Calu3 (cell line): ENCODE measurements around the gene HHATL. TPM values are rescaled to one million over a fixed set of nuclear protein-coding genes. Genes with fewer than 3 reads are reported as not detected.

Experiments used
- BruUV-seq: library from RNA; stranded (reverse); fragments of 400-500 nt; replicated peaks from 2 replicates; lab custom pipeline; 2021; lab: Mats Ljungman, UMichigan
- CTCF ChIA-PET: fragments of 300-600 bp; sonication (Branson Sonifier 250); formaldehyde crosslinking; loops from one replicate; lab custom pipeline; 2022; ENCODE audit warnings: antibody characterized with exemption; lab: Charles Lee
- DNase-seq: peaks from one replicate; pipeline ENCODE4 v3.0.0; 2022
- H3K27ac Mint-ChIP-seq: one replicate; pipeline ENCODE4 v1.8.0; 2022; ENCODE audit warnings: mixed read lengths; ENCODE audit not compliant: unreplicated experiment
- H3K27me3 Mint-ChIP-seq: one replicate; pipeline ENCODE4 v1.8.0; 2022; ENCODE audit warnings: mixed read lengths; ENCODE audit not compliant: unreplicated experiment
- H3K36me3 Mint-ChIP-seq: one replicate; pipeline ENCODE4 v1.8.0; 2022; ENCODE audit warnings: mild to moderate bottlenecking, moderate library complexity, mixed read lengths; ENCODE audit not compliant: insufficient read depth, unreplicated experiment
- H3K4me1 Mint-ChIP-seq: one replicate; pipeline ENCODE4 v1.8.0; 2022; ENCODE audit warnings: mild to moderate bottlenecking, low read depth, mixed read lengths; ENCODE audit not compliant: unreplicated experiment
- H3K4me3 Mint-ChIP-seq: one replicate; pipeline ENCODE4 v1.8.0; 2022; ENCODE audit warnings: mild to moderate bottlenecking, low read depth, moderate library complexity, mixed read lengths; ENCODE audit not compliant: unreplicated experiment
- H3K9me3 Mint-ChIP-seq: one replicate; pipeline ENCODE4 v1.8.0; 2022; ENCODE audit warnings: low read depth, mixed read lengths; ENCODE audit not compliant: unreplicated experiment
- intact Hi-C: fragments of 100-400 bp; cut with micrococcal nuclease; formaldehyde crosslinking; loops from one replicate; pipeline ENCODE4 v1.10.0; 2022; ENCODE audit not compliant: unreplicated experiment
- total RNA-seq: library from RNA; stranded (reverse); gene quantifications from 2 replicates; pipeline ENCODE4 v1.2.3, GENCODE V29; 2022
- TF ChIP-seq, protein P1 (sequence below): fragments of 200-600 bp; IDR thresholded peaks from one replicate; pipeline ENCODE4 v1.8.0; 2022; ENCODE audit warnings: antibody characterized with exemption; ENCODE audit not compliant: unreplicated experiment

The HHATL gene
- total RNA-seq, 1 experiment from 2014 or later, result not detected

DNA sequence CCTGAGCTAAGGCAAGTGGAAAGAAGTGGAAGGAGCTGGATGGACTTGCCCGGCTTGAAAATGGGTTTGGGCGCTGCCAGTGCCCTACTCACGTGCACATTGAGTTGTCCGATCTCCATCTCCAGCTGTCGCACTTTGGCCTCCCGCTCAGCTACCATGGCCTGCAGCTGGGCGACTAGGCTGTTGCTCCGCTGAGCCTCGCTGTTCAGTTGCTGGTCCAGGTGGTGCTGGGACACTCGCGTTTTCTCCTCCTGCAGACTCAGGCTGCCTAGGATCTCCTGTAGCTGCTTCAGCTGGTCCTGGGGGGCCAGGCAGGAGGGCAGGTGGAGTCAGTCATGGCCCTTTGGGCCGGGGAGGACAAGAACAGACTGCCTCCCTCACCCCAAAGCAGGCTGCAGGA is 33.0 kb upstream of the HHATL start:
- H3K36me3 Mint-ChIP-seq, result no peaks in the 10 kb centered on the region
- CTCF ChIA-PET, result interaction anchor here (0.6 kb wide), 1 partner anchor 11 kb away, joined by 3 read pairs; no protein-coding TSS in a partner anchor
- DNase-seq, result no peak
- TF ChIP-seq, protein P1, sequence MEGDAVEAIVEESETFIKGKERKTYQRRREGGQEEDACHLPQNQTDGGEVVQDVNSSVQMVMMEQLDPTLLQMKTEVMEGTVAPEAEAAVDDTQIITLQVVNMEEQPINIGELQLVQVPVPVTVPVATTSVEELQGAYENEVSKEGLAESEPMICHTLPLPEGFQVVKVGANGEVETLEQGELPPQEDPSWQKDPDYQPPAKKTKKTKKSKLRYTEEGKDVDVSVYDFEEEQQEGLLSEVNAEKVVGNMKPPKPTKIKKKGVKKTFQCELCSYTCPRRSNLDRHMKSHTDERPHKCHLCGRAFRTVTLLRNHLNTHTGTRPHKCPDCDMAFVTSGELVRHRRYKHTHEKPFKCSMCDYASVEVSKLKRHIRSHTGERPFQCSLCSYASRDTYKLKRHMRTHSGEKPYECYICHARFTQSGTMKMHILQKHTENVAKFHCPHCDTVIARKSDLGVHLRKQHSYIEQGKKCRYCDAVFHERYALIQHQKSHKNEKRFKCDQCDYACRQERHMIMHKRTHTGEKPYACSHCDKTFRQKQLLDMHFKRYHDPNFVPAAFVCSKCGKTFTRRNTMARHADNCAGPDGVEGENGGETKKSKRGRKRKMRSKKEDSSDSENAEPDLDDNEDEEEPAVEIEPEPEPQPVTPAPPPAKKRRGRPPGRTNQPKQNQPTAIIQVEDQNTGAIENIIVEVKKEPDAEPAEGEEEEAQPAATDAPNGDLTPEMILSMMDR, result no peak
- intact Hi-C loops, result no loop called here
- H3K27me3 Mint-ChIP-seq, result no peaks in the 10 kb centered on the region
- no peaks in the 10 kb centered on the region for H3K9me3 Mint-ChIP-seq
- H3K4me3 Mint-ChIP-seq, result no peak overlapping the region
- no TSS peak for BruUV-seq
- H3K4me1 Mint-ChIP-seq, result peaks cover 10% of the 10 kb centered on the region
- H3K27ac Mint-ChIP-seq, result no peak overlapping the region

DNA sequence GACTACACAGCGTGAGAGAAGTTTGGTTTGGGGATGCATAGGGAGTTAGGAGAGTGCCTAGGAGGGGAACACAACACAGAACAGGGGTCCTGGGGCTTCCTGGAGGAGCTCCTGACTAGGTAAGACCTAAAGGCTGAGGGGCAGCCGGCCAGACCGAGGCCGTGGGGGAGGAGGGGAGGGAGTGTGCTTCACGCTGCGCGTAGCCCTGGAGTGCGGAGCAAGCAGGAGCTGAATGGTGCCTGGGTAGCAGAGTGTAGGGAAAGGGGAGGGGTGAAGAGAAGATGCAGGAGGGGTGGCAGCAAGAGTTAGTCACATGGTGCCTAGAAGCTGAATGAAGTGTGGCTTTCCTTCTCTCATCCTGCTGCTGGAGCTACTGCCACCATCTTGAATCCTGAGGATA is 32.4 kb upstream of the HHATL start:
- no TSS peak for BruUV-seq
- H3K36me3 Mint-ChIP-seq, result no peaks in the 10 kb centered on the region
- H3K27ac Mint-ChIP-seq, result no peak overlapping the region

DNA sequence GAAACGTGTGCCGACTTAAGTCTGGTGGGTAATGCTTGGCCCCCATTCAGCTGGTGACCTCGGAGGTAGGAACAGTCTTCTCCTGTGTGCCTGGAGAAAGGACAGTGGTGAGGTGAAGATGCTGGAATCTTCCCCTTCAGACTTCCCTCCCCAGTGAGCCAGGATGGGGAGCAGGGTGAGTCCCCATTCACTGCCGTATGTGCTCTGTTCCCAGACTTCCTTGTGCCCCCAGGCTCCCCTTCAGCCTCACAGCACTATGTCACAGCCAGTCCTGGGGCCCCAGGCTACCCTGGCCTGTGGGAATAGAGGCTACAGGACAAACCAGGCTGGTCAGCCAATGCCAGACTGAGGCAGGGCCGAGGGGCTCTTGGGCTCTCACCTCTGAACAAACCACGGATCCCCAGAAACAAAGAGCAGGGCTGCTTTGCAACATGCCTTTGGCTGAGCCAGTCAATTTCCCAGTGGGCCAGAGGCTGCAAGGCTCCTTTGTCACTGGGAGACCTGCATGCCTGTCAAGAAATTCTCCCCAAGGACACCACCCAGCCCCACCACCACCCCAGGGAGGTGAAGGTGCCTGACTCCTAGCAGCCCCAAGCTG is 31.8 kb upstream of the HHATL start:
- Mint-ChIP-seq H3K27me3 (no peaks in the 10 kb centered on the region), H3K4me1 (peaks cover 10% of the 10 kb centered on the region), H3K4me3 (no peak overlapping the region), H3K9me3 (no peaks in the 10 kb centered on the region), H3K36me3 (peaks cover 5% of the 10 kb centered on the region), H3K27ac (no peak overlapping the region)
- intact Hi-C loops, result no loop called here
- DNase-seq, result no peak
- BruUV-seq, result no TSS peak
- CTCF ChIA-PET, result no interaction called here
- TF ChIP-seq, protein P1, result no peak

More for the DNA sequence above, 32.4 kb upstream of the HHATL start:
- Mint-ChIP-seq H3K27me3 (no peaks in the 10 kb centered on the region), H3K4me3 (no peak overlapping the region), H3K4me1 (peaks cover 10% of the 10 kb centered on the region), H3K9me3 (no peaks in the 10 kb centered on the region)
- intact Hi-C loops, result no loop called here
- no peak for DNase-seq
- CTCF ChIA-PET, result interaction anchor here (0.6 kb wide), 1 partner anchor 10 kb away, joined by 3 read pairs; no protein-coding TSS in a partner anchor
- TF ChIP-seq, protein P1, result no peak

DNA sequence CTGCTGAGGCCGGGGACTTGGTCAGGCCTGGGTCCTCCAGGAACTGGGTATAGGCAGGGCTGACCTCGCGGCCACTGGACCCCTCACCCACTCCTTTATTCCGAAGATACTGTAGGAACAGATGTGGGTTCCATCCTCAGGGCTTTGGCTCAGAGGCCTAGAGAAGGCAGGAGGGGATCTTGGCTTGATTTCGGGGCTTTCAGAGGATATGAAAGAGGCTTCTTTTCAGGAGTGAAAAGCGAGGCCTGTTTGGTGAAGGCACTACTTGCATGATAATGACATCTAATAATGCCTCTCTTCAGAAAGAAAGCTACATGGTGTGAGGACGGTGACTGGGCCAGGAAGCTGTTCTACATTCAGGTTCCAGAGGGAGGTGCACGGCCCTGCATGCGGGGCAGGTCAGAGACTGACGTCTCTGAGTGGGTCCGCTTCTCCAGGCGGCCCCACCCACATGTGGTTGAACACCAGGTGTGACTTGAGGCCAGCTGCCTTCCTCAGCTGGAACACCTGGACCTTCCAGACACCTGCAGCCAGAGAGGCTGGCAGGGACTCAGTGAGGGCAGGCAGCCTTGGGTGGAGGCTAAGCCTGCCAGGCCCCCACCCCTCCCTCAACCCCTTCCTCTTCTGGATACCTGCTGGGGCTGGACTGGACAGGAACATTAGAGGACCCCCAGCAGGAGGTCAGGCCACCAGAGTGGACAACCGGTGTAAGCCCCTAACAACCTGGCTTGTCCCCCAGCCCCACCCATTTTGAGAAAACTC is 31.1 kb upstream of the HHATL start:
- Mint-ChIP-seq H3K9me3 (no peaks in the 10 kb centered on the region), H3K4me3 (no peak overlapping the region), H3K27ac (no peak overlapping the region), H3K36me3 (peaks cover 8% of the 10 kb centered on the region), H3K27me3 (no peaks in the 10 kb centered on the region), H3K4me1 (peaks cover 10% of the 10 kb centered on the region)
- intact Hi-C loops, result no loop called here
- TF ChIP-seq, protein P1, result no peak
- BruUV-seq, result no TSS peak
- DNase-seq, result no peak
- CTCF ChIA-PET, result no interaction called here
